GM23248 (cell line): Measurements from ENCODE around the gene SLC7A4. TPM values are rescaled to one million over a fixed set of nuclear protein-coding genes. Genes with fewer than 3 reads are reported as not detected.
A peak's percentile ranks its signal among the peaks of the same experiment; 100 is the strongest.
"Not testable (repeated sequence)": the region's sequence is repeated elsewhere in the genome, so short reads cannot be mapped to it uniquely, and the experiment has no call there.

Experiments used
- DNase-seq: peaks from one replicate; pipeline ENCODE4 v3.0.0-alpha.2; 2015
- H2AFZ ChIP-seq: fragments of 200-600 bp; sonication (generic); 2 replicates; pipeline ENCODE4 v1.6.1; 2016; ENCODE audit warnings: antibody characterized with exemption
- H3F3A ChIP-seq: fragments of 200-600 bp; sonication (generic); 2 replicates; pipeline ENCODE4 v1.6.1; 2016; ENCODE audit warnings: mild to moderate bottlenecking, antibody characterized with exemption, mixed run types; ENCODE audit not compliant: insufficient read depth
- H3K27ac ChIP-seq: fragments of 200-600 bp; sonication (generic); 2 replicates; pipeline ENCODE4 v1.5.1; 2016; ENCODE audit warnings: mild to moderate bottlenecking
- H3K27me3 ChIP-seq: fragments of 200-600 bp; sonication (generic); replicated peaks from 2 replicates; pipeline ENCODE4 v1.6.1; 2016; ENCODE audit warnings: mild to moderate bottlenecking; ENCODE audit not compliant: insufficient read depth
- H3K36me3 ChIP-seq: fragments of 200-600 bp; sonication (generic); 2 replicates; pipeline ENCODE4 v1.6.1; 2016; ENCODE audit warnings: low read depth, mild to moderate bottlenecking
- H3K4me1 ChIP-seq: fragments of 200-600 bp; sonication (generic); 2 replicates; pipeline ENCODE4 v1.6.1; 2016; ENCODE audit warnings: mild to moderate bottlenecking; ENCODE audit not compliant: insufficient read depth
- H3K4me2 ChIP-seq: fragments of 200-600 bp; sonication (generic); one replicate; pipeline ENCODE4 v1.6.1; 2016; ENCODE audit warnings: mild to moderate bottlenecking; ENCODE audit not compliant: unreplicated experiment
- H3K4me3 ChIP-seq: fragments of 200-600 bp; sonication (generic); 2 replicates; pipeline ENCODE4 v1.5.1; 2016; ENCODE audit warnings: mild to moderate bottlenecking
- H3K79me2 ChIP-seq: fragments of 200-600 bp; sonication (generic); 2 replicates; pipeline ENCODE4 v1.6.1; 2016; ENCODE audit warnings: mild to moderate bottlenecking; ENCODE audit not compliant: insufficient read depth
- H3K9ac ChIP-seq: fragments of 200-600 bp; sonication (generic); 2 replicates; pipeline ENCODE4 v1.6.1; 2016; ENCODE audit warnings: mild to moderate bottlenecking
- H3K9me2 ChIP-seq: fragments of 200-600 bp; sonication (generic); 2 replicates; pipeline ENCODE4 v1.6.1; 2016; ENCODE audit warnings: mixed run types, mild to moderate bottlenecking, moderate library complexity; ENCODE audit not compliant: insufficient read depth
- H3K9me3 ChIP-seq: fragments of 200-600 bp; sonication (generic); one replicate; pipeline ENCODE4 v1.6.1; 2017; ENCODE audit warnings: low read depth
- H4K20me1 ChIP-seq: fragments of 200-600 bp; sonication (generic); 2 replicates; pipeline ENCODE4 v1.6.0; 2016; ENCODE audit not compliant: insufficient read depth
- EZH2 ChIP-seq: fragments of 200-600 bp; sonication (generic); IDR thresholded peaks from 2 replicates; pipeline ENCODE4 v1.6.1; 2018; ENCODE audit warnings: antibody characterized with exemption, mild to moderate bottlenecking; ENCODE audit not compliant: insufficient read depth, poor library complexity, severe bottlenecking
- EZH2phosphoT487 ChIP-seq: fragments of 200-600 bp; sonication (generic); IDR thresholded peaks from 2 replicates; pipeline ENCODE4 v1.6.1; 2018; ENCODE audit warnings: antibody characterized with exemption, moderate library complexity, mild to moderate bottlenecking, low read depth; ENCODE audit not compliant: insufficient read depth
- WGBS, 2 experiments: methylation state at CpG; one replicate each; pipeline ENCODE4 v1.1.6; 2015 to 2017; ENCODE audit warnings: low lambda C conversion rate in 2 of 2, low coverage in 1 of 2; ENCODE audit errors: missing lambda C conversion rate in 2 of 2; 5-methylcytosine and 5-hydroxymethylcytosine counted together
- in situ Hi-C: fragments of 300-500 bp; cut with MboI; formaldehyde crosslinking; loops from 2 replicates; pipeline ENCODE4 v1.15.0; 2020
- polyA plus RNA-seq: library from polyadenylated mRNA; unstranded; fragments of >200 nt; fragmentation: Nextera tagmentation; extraction: Ambion mirVana; gene quantifications from 2 replicates; pipeline ENCODE4 v1.2.1, GENCODE V29; 2016
- total RNA-seq: library from RNA; depleted of rRNA; stranded (reverse); fragments of >200 nt; shearing (Covaris generic); gene quantifications from 2 replicates; pipeline ENCODE4 v1.2.3, GENCODE V29; 2014

SLC7A4 gene
- total and polyA plus RNA-seq, 2 experiments from 2014 or later: not detected

DNA sequence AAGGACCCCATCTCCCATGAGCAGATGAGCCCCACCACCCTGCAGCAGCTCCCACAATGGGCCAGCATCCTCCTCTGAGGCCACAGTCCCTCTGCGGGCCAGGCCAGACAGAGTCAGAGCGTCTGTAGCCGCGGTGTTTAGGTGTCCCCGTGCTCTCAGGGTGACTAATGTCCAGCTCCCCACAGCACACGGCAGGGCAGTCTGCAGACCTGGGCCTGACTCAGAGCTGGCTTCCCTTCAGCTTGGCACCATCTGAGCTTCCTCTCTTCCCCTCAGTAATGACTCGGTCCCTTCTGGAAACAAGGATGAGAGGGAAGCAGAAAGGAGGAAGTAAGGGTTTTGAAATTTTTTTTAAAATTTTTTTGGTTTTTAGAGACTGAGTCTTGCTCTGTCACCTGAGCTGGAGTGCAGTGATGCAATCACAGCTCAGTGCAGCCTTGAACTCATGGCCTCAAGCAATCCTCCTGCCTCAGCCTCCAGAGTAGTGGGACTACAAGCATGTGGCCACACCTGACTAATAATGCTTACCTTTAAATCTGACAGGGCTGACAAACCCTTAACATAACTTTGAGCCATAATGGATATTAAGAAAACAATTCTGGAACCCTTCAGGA is 41.8 kb upstream of the SLC7A4 start:
- H4K20me1 ChIP-seq: no peaks in the 10 kb centered on the region
- in situ Hi-C loops: no loop called here
- H3K4me3 ChIP-seq: no peak overlapping the region
- peak; percentile 96 for DNase-seq
- 1 to 4% methylated on average over 7 of the region's 7 CpGs for WGBS, 2 experiments
- peaks cover 10% of the 10 kb centered on the region; the same call in 1 of the 2 replicates for H3F3A ChIP-seq
- TF ChIP-seq EZH2 (no peak), EZH2phosphoT487 (no peak)
- H3K27me3 ChIP-seq: no peaks in the 10 kb centered on the region
- H3K36me3 ChIP-seq: no peaks in the 10 kb centered on the region
- H3K79me2 ChIP-seq: no peaks in the 10 kb centered on the region
- peaks cover 10% of the 10 kb centered on the region for H3K4me1 ChIP-seq
- no peak overlapping the region for H2AFZ ChIP-seq
- H3K9me3 ChIP-seq: no peaks in the 10 kb centered on the region
- H3K27ac ChIP-seq: peak overlapping the region; percentile 52; the same call in 1 of the 2 replicates
- peak overlapping the region; percentile 18 for H3K4me2 ChIP-seq
- no peaks in the 10 kb centered on the region for H3K9me2 ChIP-seq
- H3K9ac ChIP-seq: no peak overlapping the region

DNA sequence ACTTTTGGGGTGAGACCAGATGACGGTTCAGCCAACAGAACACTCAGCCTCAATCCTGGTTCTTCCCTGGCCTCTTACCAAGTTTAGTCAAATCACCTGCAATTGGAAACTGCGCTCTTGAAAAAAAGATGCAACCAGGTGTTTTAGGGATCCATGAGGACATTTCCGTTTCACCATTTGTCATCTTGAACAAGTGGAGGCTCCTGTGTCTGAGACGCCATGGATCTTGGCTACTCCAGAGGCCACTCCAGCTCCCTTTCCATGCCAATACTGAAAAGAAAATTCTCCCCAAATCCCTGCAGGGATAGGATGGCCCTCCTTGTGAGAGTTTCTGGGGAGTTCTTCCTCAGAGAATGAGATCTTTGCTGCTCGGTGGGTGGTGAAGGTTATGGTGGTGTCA is 41.1 kb upstream of the SLC7A4 start:
- no peak for DNase-seq
- Histone ChIP-seq H3K4me1 (peaks cover 10% of the 10 kb centered on the region), H3K4me2 (no peak overlapping the region), H3K9ac (no peak overlapping the region), H4K20me1 (no peaks in the 10 kb centered on the region), H2AFZ (no peak overlapping the region), H3K9me3 (no peaks in the 10 kb centered on the region), H3K27me3 (no peaks in the 10 kb centered on the region), H3F3A (peaks cover 10% of the 10 kb centered on the region; the same call in 1 of the 2 replicates), H3K36me3 (no peaks in the 10 kb centered on the region), H3K79me2 (no peaks in the 10 kb centered on the region), H3K27ac (peak overlapping the region; percentile 52; the same call in 1 of the 2 replicates), H3K4me3 (no peak overlapping the region), H3K9me2 (no peaks in the 10 kb centered on the region)
- TF ChIP-seq EZH2phosphoT487: no peak
- no peak for TF ChIP-seq EZH2
- in situ Hi-C loops: no loop called here
- WGBS, 2 experiments: 88 to 96% methylated on average over 5 of the region's 5 CpGs

DNA sequence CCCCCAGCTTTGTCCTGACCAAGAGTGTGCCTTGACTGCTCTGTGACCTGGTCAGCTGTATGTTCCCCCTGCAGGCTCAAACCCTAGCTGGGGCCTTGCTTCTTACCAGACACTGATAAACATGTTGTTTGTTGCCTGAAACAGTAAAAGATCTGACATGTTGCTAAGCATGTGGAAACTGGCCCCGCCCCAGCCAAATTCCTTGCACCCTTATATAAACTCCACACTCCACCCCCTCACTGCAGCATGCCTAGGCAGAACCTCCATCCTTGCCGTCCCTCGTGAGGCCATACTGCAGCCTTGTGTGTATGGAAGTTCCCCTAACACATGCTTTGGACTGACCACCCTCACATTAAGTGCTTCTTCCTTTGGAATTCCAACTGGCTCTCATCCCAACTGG is 40.7 kb upstream of the SLC7A4 start:
- H2AFZ ChIP-seq: no peak overlapping the region
- no peak overlapping the region for H3K9ac ChIP-seq
- no peaks in the 10 kb centered on the region for H3K27me3 ChIP-seq
- no peaks in the 10 kb centered on the region for H3K9me2 ChIP-seq
- H3F3A ChIP-seq: peaks cover 10% of the 10 kb centered on the region; the same call in 1 of the 2 replicates
- in situ Hi-C loops: no loop called here
- H4K20me1 ChIP-seq: no peaks in the 10 kb centered on the region
- H3K4me2 ChIP-seq: no peak overlapping the region
- DNase-seq: no peak
- no peaks in the 10 kb centered on the region for H3K9me3 ChIP-seq
- H3K79me2 ChIP-seq: no peaks in the 10 kb centered on the region
- H3K4me1 ChIP-seq: peaks cover 10% of the 10 kb centered on the region
- no peak for TF ChIP-seq EZH2
- no peak for TF ChIP-seq EZH2phosphoT487
- H3K36me3 ChIP-seq: no peaks in the 10 kb centered on the region
- no peak overlapping the region for H3K27ac ChIP-seq
- H3K4me3 ChIP-seq: no peak overlapping the region
- 92 to 100% methylated on average over 3 of the region's 3 CpGs for WGBS, 2 experiments

DNA sequence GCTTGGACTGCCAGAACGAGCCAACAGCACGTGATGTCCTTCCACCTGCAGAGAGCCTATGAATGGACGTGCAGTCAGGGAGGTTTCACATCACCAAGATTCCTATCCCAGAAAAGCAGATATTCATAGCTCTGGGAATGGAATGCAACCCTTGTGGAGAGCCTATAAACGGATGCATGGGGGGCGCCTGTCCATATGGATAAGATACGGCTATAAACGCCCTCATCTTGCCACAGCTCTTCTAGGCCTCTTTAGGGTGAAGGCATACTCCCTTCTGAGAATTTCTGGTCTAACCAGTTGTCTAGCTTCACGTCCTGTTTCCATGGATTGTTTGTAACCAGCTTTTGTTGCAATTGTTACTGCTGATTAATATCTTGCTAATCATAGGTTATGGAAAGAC is 39.4 kb upstream of the SLC7A4 start:
- DNase-seq, H3K9ac ChIP-seq, in situ Hi-C loops, H3K9me2 ChIP-seq, H2AFZ ChIP-seq, H3K79me2 ChIP-seq, H3K27ac ChIP-seq, H3K4me1 ChIP-seq, H3K4me2 ChIP-seq, H3K4me3 ChIP-seq, H3K9me3 ChIP-seq, H3F3A ChIP-seq, H4K20me1 ChIP-seq, H3K36me3 ChIP-seq, H3K27me3 ChIP-seq: not testable (repeated sequence)
- WGBS, 2 experiments: 69 to 72% methylated on average over 8 of the region's 8 CpGs
